K562 (cell line): ENCODE results near the gene ACAA2. TPM values are rescaled to one million over a fixed set of nuclear protein-coding genes. Genes with fewer than 3 reads are reported as not detected.

ENCODE experiments used
- ATAC-seq: fragments of 200-7000 bp; cut with Tn5 transposase; 3 replicates; pipeline ENCODE4 v1.9.1; 2020; ENCODE audit warnings: moderate library complexity
- BruUV-seq: library from RNA; stranded (reverse); fragments of 400-500 nt; replicated peaks from 2 replicates; lab custom pipeline; 2021; lab: Mats Ljungman, UMichigan
- CTCF ChIA-PET: fragments of 300-600 bp; formaldehyde crosslinking; extraction: SDS; loops from one replicate; lab custom pipeline; 2021; ENCODE audit warnings: low intra/inter-chr PET ratio; lab: Yijun Ruan, JAX
- POLR2A ChIA-PET: fragments of 300-600, 350-650 bp; sonication (Branson Sonifier 250); formaldehyde crosslinking; extraction: SDS; loops from one replicate; lab custom pipeline; 2021; ENCODE audit warnings: antibody characterized with exemption, inconsistent platforms; lab: Yijun Ruan, JAX
- DNase-seq, 4 experiments: peaks; one replicate each; pipeline versions ENCODE4 v3.0.0 to v3.0.0-alpha.2; 2011 to 2018; ENCODE audit warnings: low spot score in 3 of 4, mixed read lengths in 3 of 4; ENCODE audit errors: extremely low read depth in 1 of 4
- FAIRE-seq: peaks from 2 replicates; lab custom pipeline; 2011; peaks lifted over from hg19 to GRCh38; lab: Jason Lieb, UNC
- H2AFZ ChIP-seq: 2 replicates; pipeline ENCODE4 v1.6.0; 2011; ENCODE audit warnings: low read depth, low read length, control low read depth, inconsistent platforms
- H3K27ac ChIP-seq: fragments of 200-600 bp; 3 replicates; pipeline ENCODE4 v1.8.0; 2011; ENCODE audit warnings: low read depth, mild to moderate bottlenecking, control low read depth, inconsistent platforms, low read length, moderate library complexity, mixed read lengths; ENCODE audit errors: extremely low read depth
- H3K27me3 ChIP-seq, 2 experiments: fragments of 300-600 bp in 1 of 2; 2 replicates in 1 of 2; 3 replicates in 1 of 2; pipeline versions ENCODE4 v1.6.0 to v1.8.0; 2011; ENCODE audit warnings: inconsistent platforms in 2 of 2, low read length in 2 of 2, mild to moderate bottlenecking in 1 of 2, mixed read lengths in 1 of 2, moderate library complexity in 1 of 2; ENCODE audit not compliant: control insufficient read depth in 2 of 2, insufficient read depth in 2 of 2
- H3K36me3 ChIP-seq: fragments of 300-600 bp; 3 replicates; pipeline ENCODE4 v1.8.0; 2011; ENCODE audit warnings: mild to moderate bottlenecking, low read length, inconsistent platforms; ENCODE audit not compliant: control insufficient read depth, insufficient read depth
- H3K4me1 ChIP-seq, 2 experiments: fragments of 200-600 bp in 1 of 2; replicated peaks in 1 of 2; 2 replicates in 1 of 2; 3 replicates in 1 of 2; pipeline versions ENCODE4 v1.5.1 to v1.8.0; 2011; ENCODE audit warnings: inconsistent platforms in 2 of 2, low read length in 2 of 2, mild to moderate bottlenecking in 1 of 2, mixed read lengths in 1 of 2, moderate library complexity in 1 of 2; ENCODE audit not compliant: control insufficient read depth in 2 of 2, insufficient read depth in 2 of 2
- H3K4me2 ChIP-seq: 2 replicates; pipeline ENCODE4 v1.6.1; 2011; ENCODE audit warnings: low read length, control low read depth, inconsistent platforms, mixed read lengths; ENCODE audit not compliant: insufficient read depth
- H3K4me3 ChIP-seq: fragments of 200-600 bp; sonication (generic), shearing (Covaris generic); 2 replicates; pipeline ENCODE4 v1.5.1; 2016; ENCODE audit warnings: control low read depth, inconsistent platforms
- H3K79me2 ChIP-seq: fragments of 200-600 bp; 3 replicates; pipeline ENCODE4 v1.8.0; 2011; ENCODE audit warnings: low read length, inconsistent platforms; ENCODE audit not compliant: control insufficient read depth, insufficient read depth
- H3K9ac ChIP-seq, 2 experiments: 2 replicates each; pipeline versions ENCODE4 v1.6.0 to v1.6.1; 2011; ENCODE audit warnings: low read depth in 2 of 2, low read length in 2 of 2, control low read depth in 1 of 2, inconsistent platforms in 1 of 2, mild to moderate bottlenecking in 1 of 2, mixed read lengths in 1 of 2; ENCODE audit not compliant: insufficient read depth in 1 of 2
- H3K9me1 ChIP-seq: one replicate; pipeline ENCODE4 v1.6.0; 2011; ENCODE audit warnings: inconsistent platforms, mild to moderate bottlenecking, low read length, moderate library complexity; ENCODE audit not compliant: control insufficient read depth, insufficient read depth
- H3K9me3 ChIP-seq: replicated peaks from 2 replicates; pipeline ENCODE4 v1.5.1; 2011; ENCODE audit warnings: low read depth, low read length, inconsistent platforms; ENCODE audit not compliant: control insufficient read depth, insufficient read depth
- H4K20me1 ChIP-seq: replicated peaks from 2 replicates; pipeline ENCODE4 v1.6.1; 2011; ENCODE audit warnings: low read length, inconsistent platforms, mixed read lengths; ENCODE audit not compliant: control insufficient read depth, insufficient read depth
- ERF ChIP-seq: fragments of 450-650 bp; formaldehyde crosslinking; IDR thresholded peaks from 2 replicates; pipeline ENCODE4 v1.4.0; 2020; ENCODE audit warnings: mild to moderate bottlenecking, mixed read lengths
- HDAC8 ChIP-seq: fragments of 450-650 bp; IDR thresholded peaks from 2 replicates; pipeline ENCODE4 v1.6.1; 2016; ENCODE audit warnings: mild to moderate bottlenecking, missing genetic modification characterization, moderate library complexity, missing compliant biosample characterization
- HMBOX1 ChIP-seq: sonication (generic); IDR thresholded peaks from 2 replicates; pipeline ENCODE4 v1.6.1; 2016
- KLF13 ChIP-seq: fragments of 450-650 bp; IDR thresholded peaks from 2 replicates; pipeline ENCODE4 v1.6.1; 2016; ENCODE audit warnings: missing genetic modification characterization, low read depth, mild to moderate bottlenecking, missing compliant biosample characterization, moderate library complexity, borderline replicate concordance
- TFE3 ChIP-seq: fragments of 450-650 bp; formaldehyde crosslinking; IDR thresholded peaks from 2 replicates; pipeline ENCODE4 v1.4.0; 2020; ENCODE audit warnings: mild to moderate bottlenecking, mixed read lengths
- ZC3H4 ChIP-seq: sonication (generic); formaldehyde crosslinking; IDR thresholded peaks from 2 replicates; pipeline ENCODE4 v1.9.0; 2021; ENCODE audit warnings: missing genetic modification reagents, borderline replicate concordance
- ZNF609 ChIP-seq: sonication (generic); formaldehyde crosslinking; IDR thresholded peaks from 2 replicates; pipeline ENCODE4 v1.8.1; 2023; ENCODE audit warnings: missing genetic modification reagents, mild to moderate bottlenecking, borderline replicate concordance
- WGBS: fragments of 100-300 bp; shearing (Covaris generic); methylation state at CpG from one replicate; pipeline ENCODE4 v1.1.6; 2016; ENCODE audit warnings: low coverage, mixed read lengths; ENCODE audit not compliant: insufficient coverage; ENCODE audit errors: missing lambda C conversion rate; 5-methylcytosine and 5-hydroxymethylcytosine counted together
- in situ Hi-C: fragments of 300-500 bp; cut with MboI; formaldehyde crosslinking; loops from 4 replicates; pipeline ENCODE4 v1.15.0; 2018; ENCODE audit warnings: inconsistent platforms, mixed read lengths
- intact Hi-C: fragments of 100-400 bp; cut with micrococcal nuclease; formaldehyde crosslinking; loops from 2 replicates; pipeline ENCODE4 v1.14.2; 2022
- polyA plus RNA-seq, 8 experiments: library from polyadenylated mRNA; depleted of rRNA in 4 of 8; stranded (reverse) in 5 of 8; unstranded in 3 of 8; fragments of >200 nt; fragmentation: Nextera tagmentation in 2 of 8; fragmentation: Illumina TruSeq in 1 of 8; extraction: Ambion mirVana in 2 of 8; extraction: Trizol in 1 of 8; gene quantifications; 2 replicates each; pipeline versions ENCODE4 v1.2.1 to v1.2.3, GENCODE V29; 2011 to 2014; ENCODE audit warnings: inconsistent platforms in 1 of 8, missing spikeins in 1 of 8
- total RNA-seq, 7 experiments: library from RNA; depleted of rRNA in 6 of 7; stranded (reverse); fragments of >200 nt in 6 of 7; fragmentation: Illumina TruSeq in 2 of 7; extraction: Trizol in 2 of 7; gene quantifications; 2 replicates each; pipeline versions ENCODE4 v1.2.1 to v1.2.3, GENCODE V29; 2011 to 2021; ENCODE audit warnings: low replicate concordance in 1 of 7

Gene ACAA2
- total and polyA plus RNA-seq, 9 of the 15 experiments (the other 6 are each of a cell fraction or from before 2014, with no cell fraction given), result 13.2 to 31.5 (median 21.7) TPM

- Histone ChIP-seq H3K4me3 (no peak overlapping the region), H3K27ac (no peak overlapping the region), H2AFZ (no peak overlapping the region), H3K4me2 (no peak overlapping the region), H3K79me2 (no peaks in the 10 kb centered on the region), H4K20me1 (no peaks in the 10 kb centered on the region), H3K4me1 (no peaks in the 10 kb centered on the region; a peak in 1 of 5 replicates), H3K36me3 (no peaks in the 10 kb centered on the region), H3K9me1 (no peaks in the 10 kb centered on the region), H3K27me3 (peaks cover 0 to 3% of the 10 kb centered on the region in 2 experiments; a peak in 3 of 5 replicates), H3K9ac (no peak overlapping the region), H3K9me3 (no peaks in the 10 kb centered on the region)
- ATAC-seq, result no peak
- POLR2A ChIA-PET, result interaction anchor here (0.6 to 0.7 kb wide), 2 partner anchors 110 to 490 kb away, joined by 3 read pairs; no protein-coding TSS in a partner anchor
- in situ Hi-C loops (no loop called here), intact Hi-C loops (loop anchor here (10.0 kb wide), 1 partner anchor 121 kb away; no protein-coding TSS in a partner anchor)
- BruUV-seq, result no TSS peak
- CTCF ChIA-PET, result no interaction called here
- no peak for DNase-seq
- 0% methylated on average over 6 of the region's 8 CpGs for WGBS
- no peak for FAIRE-seq
- no peak for TF ChIP-seq ZC3H4 (CRISPR knock-in tag)
- TF ChIP-seq TFE3 (CRISPR knock-in tag), result no peak
- no peak for TF ChIP-seq KLF13 (tag)
- TF ChIP-seq ERF (CRISPR knock-in tag), result no peak
- no peak for TF ChIP-seq HDAC8
- no peak for TF ChIP-seq ZNF609 (CRISPR knock-in tag)
- no peak for TF ChIP-seq HMBOX1
Observed at GRCh38 chr18:49733896-49734585, 79.3 kb downstream of the ACAA2 start.
